Measurements from ENCODE around the gene ATP5F1D.

ATP5F1D gene

GRCh38 chr19:1259876-1260748 lies 18.6 kb downstream of the ATP5F1D start:
- H3K27me3 ChIP-seq (ENCODE audit: insufficient read depth, poor library complexity, severe bottlenecking) = no peaks in the 10 kb centered on the region
- DNase-seq (ENCODE audit: low read depth in 1 of 2, low spot score in 1 of 2) = peak in 1 of 2 experiments; percentile 56
- TF ChIP-seq POLR2AphosphoS5 (IDR thresholded peaks at IDR 0.05; ENCODE audit: low read depth) = no peak
- TF ChIP-seq REST (IDR thresholded peaks at IDR 0.05; ENCODE audit: insufficient replicate concordance, low read depth) = no peak
- TF ChIP-seq CTCF (IDR thresholded peaks at IDR 0.05; ENCODE audit: insufficient read depth, low read length) = no peak
- peak overlapping the region; percentile 64 for H3K4me3 ChIP-seq (replicated peaks; ENCODE audit: insufficient read depth, low read length)
- peak overlapping the region; percentile 82 for H3K27ac ChIP-seq (replicated peaks)

- peak overlapping the region; percentile 64 for H3K4me3 ChIP-seq (replicated peaks; ENCODE audit: insufficient read depth, low read length)
Measured at GRCh38 chr19:1260749-1261537, 19.4 kb downstream of the ATP5F1D start.

More at GRCh38 chr19:1260749-1261537, 19.4 kb downstream of the ATP5F1D start:
- Histone ChIP-seq H3K27me3 (ENCODE audit: insufficient read depth, poor library complexity, severe bottlenecking) (no peaks in the 10 kb centered on the region), H3K27ac (replicated peaks) (peak overlapping the region; percentile 86)
- peak; percentile 94 to 95 for DNase-seq (ENCODE audit: low read depth in 1 of 2, low spot score in 1 of 2)
- TF ChIP-seq REST (IDR thresholded peaks at IDR 0.05; ENCODE audit: insufficient replicate concordance, low read depth) = no peak
- no peak for TF ChIP-seq GABPA (IDR thresholded peaks at IDR 0.05; ENCODE audit: low read depth)
- TF ChIP-seq POLR2AphosphoS5 (IDR thresholded peaks at IDR 0.05; ENCODE audit: low read depth) = no peak; the same call in 1 of the 2 replicates
- TF ChIP-seq CTCF (IDR thresholded peaks at IDR 0.05; ENCODE audit: insufficient read depth, low read length) = no peak
- TF ChIP-seq SPI1 (IDR thresholded peaks at IDR 0.05; ENCODE audit: borderline replicate concordance, low read depth) = no peak

Measured in HL-60 (cell line).